Measurements from ENCODE around the gene TMEM141. TPM values are rescaled to one million over a fixed set of nuclear protein-coding genes. Genes with fewer than 3 reads are reported as not detected.
"Not testable (repeated sequence)": the region's sequence is repeated elsewhere in the genome, so short reads cannot be mapped to it uniquely, and the experiment has no call there.

Gene TMEM141
- total RNA-seq, 1 donor from 2014 or later = 62.5 TPM

DNA sequence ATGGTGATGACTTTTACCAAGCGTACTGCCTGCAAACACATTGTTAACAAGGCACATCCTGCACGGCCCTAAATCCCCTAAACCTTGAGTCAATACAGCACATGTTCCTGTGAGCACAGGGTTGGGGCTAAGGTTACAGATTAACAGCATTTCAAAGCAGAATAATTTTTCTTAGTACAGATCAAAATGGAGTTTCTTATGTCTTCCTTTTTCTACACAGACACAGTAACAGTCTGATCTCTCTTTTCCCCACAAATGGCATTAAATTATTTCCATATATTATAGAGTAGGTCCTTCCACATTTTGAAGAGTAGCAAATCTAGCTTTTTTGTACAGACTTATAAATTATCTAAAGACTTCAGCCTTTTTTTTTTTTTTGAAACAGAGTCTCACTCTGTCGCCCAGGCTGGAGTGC is 1.6 kb upstream of the TMEM141 start:
- no peak for DNase-seq (ENCODE audit: low spot score)

DNA sequence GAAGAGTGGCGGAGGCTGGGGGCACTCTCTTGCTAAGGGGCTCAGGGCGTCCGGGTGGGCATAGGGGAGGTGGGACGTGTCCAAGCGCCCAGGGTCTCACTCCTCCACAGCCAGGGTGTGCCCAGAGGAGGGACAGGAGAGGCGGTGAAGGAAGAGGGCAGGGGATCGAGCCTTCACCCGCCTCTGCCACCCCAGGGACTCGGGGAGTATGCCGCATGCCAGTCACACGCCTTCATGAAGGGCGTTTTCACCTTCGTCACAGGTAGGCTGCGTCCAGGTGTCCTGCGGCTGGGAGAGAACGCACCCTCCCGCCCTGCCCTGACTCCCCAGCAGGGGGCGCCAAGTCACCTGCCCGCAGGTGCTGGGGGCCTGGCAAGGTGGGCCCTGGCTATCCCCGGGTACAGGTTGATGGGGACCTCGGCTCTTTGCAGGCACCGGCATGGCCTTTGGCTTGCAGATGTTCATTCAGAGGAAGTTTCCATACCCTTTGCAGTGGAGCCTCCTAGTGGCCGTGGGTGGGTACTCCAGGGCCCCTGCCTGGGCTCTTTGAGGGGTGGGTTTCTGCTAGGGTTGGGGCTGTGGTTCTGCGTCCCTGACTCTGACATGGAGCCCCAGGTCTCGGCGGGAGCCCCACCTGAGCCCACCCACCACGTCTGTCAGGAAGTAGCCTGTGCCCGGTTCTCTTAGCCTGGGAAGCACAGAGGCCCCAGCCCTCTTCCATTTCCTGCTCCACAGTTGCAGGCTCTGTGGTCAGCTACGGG is 552 bp downstream of the TMEM141 start:
- no peak for DNase-seq (ENCODE audit: low spot score)
- intact Hi-C loops (cut with DNase I) = loop anchor here (1.0 to 5.0 kb wide), 3 partner anchors 16 to 153 kb away; partner anchors contain the start of genes C8G, FBXW5, PHPT1 and RABL6

More for the DNA sequence above, 1.6 kb upstream of the TMEM141 start:
- intact Hi-C loops (cut with DNase I) = loop anchor here (10.0 kb wide), 1 partner anchor 275 kb away; no protein-coding TSS in a partner anchor

DNA sequence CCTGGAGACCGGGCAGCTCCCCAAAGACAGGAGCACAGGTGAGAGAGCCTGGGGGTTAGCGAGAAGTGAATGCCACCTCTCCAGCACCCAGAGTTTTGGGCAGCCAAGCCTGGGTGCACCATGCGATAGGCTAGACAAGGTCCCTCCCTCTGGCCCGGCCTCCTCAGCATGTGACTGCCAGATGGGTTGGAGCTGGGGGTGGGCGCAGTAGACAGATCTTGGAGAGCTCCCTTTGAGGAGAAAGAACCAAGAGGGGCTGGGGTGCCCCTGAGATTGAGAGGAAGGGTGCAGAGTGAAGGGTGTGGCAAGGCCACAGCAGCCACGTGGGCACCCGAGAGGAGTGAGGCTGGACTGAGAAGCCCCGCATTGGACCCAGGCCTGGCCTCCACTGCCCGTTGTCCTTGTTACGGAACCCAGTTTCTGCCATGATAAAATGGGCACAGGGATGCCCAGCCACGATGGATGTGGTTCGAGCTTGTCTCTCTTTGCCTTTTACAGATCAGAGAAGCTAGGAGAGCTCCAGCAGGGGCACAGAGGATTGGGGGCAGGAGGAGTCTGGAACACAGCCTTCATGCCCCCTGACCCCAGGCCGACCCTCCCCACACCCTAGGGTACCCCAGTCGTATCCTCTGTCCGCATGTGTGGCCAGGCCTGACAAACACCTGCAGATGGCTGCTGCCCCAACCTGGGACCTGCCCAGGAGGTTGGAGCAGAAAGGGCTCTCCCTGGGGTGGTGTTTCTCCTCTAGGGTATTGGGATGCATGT is 1.4 kb downstream of the TMEM141 start:
- DNase-seq (ENCODE audit: low spot score) = no peak
- intact Hi-C loops (cut with DNase I) = loop anchor here (5.0 kb wide), 1 partner anchor 55 kb away; the partner anchor contains the start of gene PHPT1

DNA sequence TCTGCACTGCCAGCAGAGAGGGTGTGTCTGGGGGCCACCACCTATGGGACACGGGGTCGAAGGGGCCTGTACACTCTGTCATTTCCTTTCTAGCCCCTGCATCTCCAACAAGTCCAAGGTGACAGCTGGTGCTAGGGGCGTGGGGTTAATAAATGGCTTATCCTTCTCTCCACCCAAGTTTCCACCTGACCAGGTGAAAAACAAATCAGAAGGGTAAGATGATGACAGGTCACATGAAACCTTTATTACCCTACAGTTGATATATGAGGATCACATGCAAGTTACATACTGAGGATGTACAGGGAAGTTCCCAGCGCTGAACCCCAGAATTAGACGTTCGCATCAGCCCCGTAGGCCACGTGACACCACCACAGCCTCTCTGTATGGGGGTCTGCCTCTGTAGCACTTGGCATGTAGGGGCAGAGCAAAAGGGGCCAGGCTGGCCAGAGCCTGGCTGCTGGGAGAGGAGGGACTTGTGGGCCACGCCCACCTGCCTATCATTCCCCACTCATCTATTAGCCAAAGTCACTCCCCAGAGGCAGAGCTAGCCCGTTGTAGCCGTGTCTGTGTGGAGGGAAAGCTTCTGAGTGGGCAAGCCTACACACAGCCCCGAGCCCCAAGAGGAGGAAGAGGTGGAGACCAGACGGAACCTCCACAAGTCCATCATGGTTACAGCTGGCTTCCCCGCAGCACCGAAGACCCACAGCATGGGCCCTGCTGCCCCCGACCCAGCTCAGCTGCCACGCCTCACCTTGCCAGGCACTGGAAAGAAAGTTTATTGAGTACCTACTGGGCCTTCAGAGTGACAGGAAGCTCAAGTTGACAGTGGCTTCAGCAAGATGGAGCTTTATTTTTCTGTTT is 2.2 kb downstream of the TMEM141 start:
- intact Hi-C loops (cut with DNase I) = loop anchor here (5.0 kb wide), 1 partner anchor 54 kb away; the partner anchor contains the start of gene PHPT1
- DNase-seq (ENCODE audit: low spot score) = no peak

DNA sequence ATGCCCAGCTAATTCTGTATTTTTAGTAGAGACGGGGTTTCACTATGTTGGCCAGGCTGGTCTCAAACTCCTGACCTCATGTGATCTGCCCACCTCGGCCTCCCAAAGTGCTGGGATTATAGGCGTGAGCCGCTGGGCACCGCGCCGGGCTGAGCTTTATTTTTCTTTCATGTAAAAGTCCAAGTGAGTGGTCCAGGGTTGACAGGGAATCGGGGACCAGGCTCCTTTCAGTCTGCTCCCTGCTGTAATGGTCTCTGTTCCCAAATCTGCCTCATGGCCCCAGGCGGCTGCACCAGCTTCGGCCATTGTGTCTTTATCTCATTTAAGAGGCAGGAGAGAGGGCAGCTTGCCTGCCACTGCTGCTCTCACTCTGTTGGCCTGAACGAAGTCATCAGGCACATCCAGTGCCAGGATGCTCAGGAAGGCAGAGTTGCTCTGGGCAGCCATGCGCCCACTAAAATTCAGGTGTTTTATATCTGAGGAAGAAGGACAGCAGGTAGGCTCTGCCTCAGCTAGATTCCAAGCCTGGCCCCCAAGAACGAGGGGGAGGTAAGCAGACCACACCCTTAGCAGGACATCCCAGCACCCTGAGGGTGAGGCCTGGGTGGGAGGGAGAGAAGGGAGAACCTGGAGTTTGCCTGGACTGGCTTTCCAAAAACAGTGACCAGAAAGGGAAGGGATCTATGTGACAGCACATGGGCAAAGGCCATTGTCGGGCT is 3.3 kb downstream of the TMEM141 start:
- no peak for DNase-seq (ENCODE audit: low spot score)
- intact Hi-C loops (cut with DNase I) = loop anchor here (5.0 kb wide), 1 partner anchor 53 kb away; the partner anchor contains the start of gene PHPT1

DNA sequence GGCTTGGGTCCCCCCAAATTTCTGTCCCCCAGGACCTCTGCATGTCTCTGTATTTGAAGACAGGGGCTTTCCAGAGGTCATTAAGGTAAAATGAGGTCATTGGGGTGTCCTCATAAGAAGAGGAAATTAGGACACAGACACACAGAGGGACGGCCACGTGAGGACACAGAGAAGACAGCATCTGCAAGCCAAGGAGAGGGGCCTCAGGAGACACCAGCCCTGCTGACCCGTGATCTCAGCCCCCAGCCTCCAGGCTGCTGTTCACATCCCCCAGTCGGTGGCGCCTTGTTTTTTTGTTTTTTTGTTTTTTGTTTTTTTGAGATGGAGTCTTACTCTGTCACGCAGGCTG is 3.8 kb downstream of the TMEM141 start:
- DNase-seq (ENCODE audit: low spot score) = no peak
- intact Hi-C loops (cut with DNase I) = loop anchor here (5.0 kb wide), 1 partner anchor 52 kb away; the partner anchor contains the start of gene PHPT1

DNA sequence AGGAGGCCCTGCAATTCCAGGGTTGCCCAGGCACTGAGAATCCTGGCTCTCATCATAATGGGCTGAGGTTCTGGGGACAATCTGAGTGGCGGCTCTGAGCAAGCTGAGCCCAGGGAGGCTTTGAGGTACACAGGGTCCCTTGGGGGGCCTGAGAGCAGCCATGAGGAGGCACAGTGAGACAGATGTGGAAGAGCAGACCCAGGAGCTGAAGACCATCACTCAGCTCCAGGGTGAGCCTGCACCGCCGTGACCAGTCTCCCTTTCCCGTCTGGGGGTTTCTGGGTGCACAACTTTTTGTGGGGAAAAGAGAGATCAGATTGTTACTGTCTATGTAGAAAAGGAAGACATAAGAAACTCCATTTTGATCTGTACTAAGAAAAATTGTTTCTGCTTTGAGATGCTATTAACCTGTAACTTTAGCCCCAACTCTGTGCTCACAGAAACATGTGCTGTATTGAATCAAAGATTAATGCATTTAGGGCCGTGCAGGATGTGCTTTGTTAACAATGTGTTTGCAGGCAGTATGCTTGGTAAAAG is 5.2 kb downstream of the TMEM141 start, which contains the start of gene CCDC183:
CCDC183 (plus strand) TSS at position 101 of the 537 bp plus-strand sequence; CDS start at position 161, 60 bp downstream.
- intact Hi-C loops (cut with DNase I) = no loop called here
- no peak for DNase-seq (ENCODE audit: low spot score)

DNA sequence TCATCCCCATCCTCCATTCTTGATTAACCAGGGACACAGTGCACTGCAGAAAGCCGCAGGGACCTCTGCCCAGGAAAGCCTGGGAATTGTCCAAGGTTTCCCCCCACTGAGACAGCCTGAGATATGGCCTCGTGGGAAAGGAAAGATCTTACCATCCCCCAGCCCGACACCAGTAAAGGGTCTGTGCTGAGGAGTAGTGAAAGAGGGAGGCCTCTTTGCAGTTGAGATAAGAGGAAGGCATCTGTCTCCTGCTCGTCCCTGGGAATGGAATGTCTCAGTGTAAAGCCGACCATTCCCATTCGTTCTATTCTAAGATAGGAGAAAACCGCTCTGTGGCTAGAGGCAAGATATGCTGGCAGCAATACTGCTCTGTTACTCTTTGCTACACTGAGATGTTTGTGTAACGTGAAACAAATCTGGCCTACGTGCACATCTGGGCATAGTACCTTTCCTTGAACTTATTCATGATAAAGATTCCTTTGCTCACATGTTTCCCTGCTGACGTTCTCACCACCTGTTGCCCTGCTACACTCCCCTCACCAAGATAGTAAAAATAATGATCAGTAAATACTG is 5.7 kb downstream of the TMEM141 start:
- DNase-seq (ENCODE audit: low spot score); intact Hi-C loops (cut with DNase I): not testable (repeated sequence)

DNA sequence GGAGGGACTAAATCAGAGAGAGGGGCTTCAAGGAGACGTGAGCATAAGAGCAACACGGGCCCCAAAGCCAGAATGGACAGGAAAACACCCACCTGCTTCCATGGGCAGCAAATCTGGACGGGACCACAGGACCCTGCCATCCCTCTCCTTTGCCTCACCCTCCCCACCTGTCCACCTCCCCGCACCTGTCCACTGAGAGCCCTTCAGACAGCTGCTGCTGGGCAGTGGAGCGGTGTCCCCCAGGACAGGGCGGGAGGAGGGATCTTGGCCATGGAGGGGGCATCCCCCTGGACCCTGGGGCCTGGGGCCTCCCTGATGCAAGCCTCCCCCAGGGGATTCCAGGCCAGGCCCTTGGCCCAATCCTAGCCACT is 7.5 kb downstream of the TMEM141 start:
- intact Hi-C loops (cut with DNase I) = no loop called here
- DNase-seq (ENCODE audit: low spot score) = no peak

DNA sequence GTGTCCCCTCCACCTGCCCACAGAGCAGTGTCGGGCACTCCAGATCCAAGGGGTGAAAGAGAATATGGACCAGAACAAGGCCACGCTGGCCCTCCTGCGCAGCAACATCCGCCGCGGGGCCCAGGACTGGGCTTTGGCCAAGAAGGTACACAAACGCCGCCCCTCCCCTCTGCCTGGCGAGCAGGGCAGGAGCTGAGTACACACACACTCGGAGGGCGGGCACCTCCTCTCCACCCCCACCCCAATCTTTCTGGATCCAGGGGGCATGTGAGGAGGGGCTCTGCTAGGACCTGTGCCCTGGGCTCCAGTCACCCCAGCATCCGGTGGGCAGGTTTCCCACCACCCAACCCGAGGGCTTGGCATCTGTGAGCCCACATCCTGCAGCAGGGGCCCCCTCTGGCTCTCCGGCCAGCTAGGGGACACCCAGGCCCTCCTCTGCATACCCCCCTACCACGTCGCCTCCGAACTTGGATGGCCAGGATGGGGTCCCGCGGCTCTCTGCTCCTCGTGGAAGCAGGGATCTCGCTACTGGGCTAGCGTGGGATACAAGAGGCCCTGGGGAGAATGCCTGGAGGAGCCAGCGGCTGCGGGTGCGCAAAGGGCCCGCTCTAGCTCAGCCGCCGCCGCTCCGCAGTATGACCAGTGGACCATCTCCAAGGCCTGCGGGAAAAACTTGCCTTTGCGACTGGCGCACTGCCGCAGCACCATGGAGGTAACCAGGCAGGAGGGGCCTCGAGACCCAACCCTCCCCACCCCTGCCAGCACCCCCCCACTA is 8.1 kb downstream of the TMEM141 start:
- DNase-seq (ENCODE audit: low spot score) = no peak
- intact Hi-C loops (cut with DNase I) = no loop called here

DNA sequence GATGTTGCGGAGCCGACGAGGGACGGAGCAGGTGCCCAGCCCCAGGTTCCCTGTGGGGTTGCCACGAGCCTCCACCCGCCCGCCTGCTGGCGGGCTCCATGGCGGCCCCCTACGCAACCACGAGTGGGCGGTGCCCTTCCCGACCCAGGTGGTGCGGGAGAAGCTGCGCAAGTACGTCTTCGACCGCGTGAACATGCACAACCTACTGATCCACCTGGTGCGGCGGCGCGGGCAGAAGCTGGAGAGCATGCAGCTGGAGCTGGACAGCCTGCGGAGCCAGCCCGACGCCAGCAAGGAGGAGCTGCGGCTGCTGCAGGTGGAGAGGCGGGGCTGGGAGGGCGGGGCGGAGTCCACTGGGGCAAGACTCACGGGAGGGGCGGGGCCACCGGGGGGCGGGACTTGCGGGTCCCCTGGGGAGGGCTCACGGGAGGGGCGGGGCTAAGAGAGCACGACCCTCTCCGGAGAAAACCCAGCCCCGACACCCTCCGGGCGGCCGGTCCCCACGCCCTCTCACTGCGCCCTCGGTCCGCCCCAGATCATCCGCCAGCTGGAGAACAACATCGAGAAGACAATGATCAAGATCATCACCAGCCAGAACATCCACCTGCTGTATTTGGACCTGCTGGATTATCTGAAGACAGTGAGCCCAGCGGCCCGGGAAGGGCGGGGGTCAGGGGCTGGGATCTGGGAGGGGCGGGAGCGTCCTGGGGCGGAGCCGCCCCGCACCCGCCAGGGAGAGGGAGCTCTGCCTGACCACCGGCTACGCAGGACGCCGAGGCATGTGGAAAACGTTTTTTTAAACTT is 8.9 kb downstream of the TMEM141 start:
- peak; percentile 89 for DNase-seq (ENCODE audit: low spot score)
- intact Hi-C loops (cut with DNase I) = no loop called here

DNA sequence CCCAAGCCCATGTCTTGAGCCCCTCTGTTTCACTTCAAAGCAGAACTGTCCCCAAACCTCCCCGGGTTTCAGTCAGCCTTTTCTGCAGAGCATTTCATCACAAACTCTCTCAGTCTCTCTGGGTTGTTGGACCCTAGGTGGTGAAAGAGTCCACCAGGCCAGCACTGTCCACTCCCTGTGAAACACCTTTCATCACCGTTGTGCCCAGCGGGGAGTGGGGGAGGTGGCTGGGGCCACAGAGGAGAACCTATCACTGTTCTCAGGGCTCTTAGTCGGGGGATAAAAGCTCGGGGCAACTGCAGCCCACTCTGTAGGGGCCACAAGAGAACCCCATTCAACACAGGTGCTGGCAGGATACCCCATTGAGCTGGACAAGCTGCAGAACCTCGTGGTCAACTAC is 11.2 kb downstream of the TMEM141 start:
- intact Hi-C loops (cut with DNase I) = no loop called here
- no peak for DNase-seq (ENCODE audit: low spot score)

DNA sequence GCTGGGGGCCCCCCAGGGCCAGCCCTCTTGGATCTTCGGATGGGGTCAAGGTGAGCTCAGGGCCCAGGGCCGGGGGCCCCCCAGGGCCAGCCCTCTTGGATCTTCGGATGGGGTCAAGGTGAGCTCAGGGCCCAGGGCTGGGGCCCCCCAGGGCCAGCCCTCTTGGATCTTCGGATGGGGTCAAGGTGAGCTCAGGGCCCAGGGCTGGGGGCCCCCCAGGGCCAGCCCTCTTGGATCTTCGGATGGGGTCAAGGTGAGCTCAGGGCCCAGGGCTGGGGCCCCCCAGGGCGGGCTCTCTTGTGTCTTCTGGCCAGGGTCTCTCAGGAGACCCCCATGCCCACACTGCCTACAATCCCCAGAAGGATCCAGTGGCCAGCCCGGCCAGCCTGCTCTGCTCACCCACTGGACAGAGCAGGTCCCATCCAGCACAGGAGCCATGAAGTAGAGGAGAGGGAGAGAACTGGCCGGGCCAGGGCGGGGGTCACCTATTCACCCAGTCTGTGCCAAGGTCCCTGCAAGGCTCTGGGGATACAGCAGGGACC is 11.9 kb downstream of the TMEM141 start:
- intact Hi-C loops (cut with DNase I); DNase-seq (ENCODE audit: low spot score): not testable (repeated sequence)

DNA sequence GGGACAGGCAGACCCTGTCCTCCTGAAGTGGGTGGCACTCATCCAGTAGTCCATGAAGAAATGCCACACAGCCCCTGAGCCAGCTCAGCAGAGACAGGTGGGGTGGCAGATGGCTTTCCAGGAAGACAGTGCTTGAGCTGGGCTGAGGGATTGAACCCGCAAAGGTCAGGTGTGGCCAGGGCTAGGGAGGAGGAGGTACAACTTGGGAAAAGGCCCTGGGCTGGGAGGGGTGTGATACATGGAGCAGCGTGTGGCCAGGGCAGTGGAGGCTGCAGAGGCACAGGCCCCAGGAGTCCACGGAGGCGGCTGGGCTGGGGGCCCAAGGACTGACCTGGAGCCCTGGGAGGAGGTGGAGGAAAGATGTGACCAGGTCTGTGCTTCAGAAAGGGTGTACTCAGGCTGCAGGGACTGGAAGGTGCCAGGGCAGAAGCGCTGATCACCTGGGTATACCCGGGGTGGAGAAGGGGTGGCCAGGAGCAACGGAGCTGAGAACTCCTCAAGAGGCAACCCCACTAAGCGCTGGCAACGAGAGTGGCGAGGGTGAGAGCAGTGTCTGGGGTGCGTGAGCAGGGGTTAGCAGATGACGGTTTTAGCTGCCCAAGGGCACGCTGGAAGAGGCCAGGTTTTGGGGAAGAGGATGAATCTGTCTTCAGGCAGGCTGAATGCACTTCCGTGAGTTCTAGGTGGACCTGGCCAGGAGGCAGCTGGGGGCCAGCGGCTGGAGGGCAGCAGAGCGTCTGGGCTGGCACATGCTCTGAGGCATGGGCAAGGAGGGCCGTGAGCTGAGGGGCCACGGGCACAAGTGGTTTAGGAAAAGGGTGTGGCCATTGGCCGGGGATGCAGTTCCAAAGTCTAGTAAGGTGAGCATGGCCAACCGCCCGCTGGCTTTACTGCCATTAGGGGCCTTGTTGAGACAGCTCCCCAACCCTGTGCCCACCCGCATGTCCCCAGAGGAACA is 12.7 kb downstream of the TMEM141 start:
- intact Hi-C loops (cut with DNase I) = no loop called here
- no peak for DNase-seq (ENCODE audit: low spot score)

DNA sequence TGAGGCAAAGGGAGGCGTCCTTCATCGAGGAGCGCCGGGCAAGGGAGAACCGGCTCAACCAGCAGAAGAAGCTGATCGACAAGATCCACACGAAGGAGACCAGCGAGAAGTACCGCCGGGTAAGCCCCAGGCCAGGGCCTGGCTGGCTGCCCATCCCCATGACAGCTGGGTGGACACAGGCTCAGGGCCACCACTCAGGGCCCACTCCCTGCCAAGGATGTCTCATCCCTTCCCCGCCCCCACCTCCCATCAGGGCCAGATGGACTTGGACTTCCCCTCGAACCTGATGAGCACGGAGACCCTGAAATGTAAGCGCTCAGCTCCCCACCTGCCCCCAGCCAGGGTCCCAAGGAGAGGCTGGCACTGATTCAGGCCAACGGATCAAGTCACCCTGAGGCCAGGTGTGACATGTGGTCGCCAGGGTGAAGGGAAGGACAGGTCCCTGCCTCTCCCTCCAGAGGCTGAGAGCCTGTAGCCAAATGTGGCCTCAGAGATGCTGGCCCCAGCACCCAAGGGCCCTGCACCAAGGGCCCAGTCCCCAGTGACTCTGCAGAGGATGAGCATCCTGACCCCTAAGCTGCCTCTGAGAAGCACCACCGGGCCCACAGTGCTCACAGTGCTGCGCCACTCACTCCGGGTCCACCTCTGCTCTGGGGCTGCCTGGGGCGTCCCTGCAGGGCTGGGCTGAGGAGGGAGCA is 13.5 kb downstream of the TMEM141 start:
- no peak for DNase-seq (ENCODE audit: low spot score)
- intact Hi-C loops (cut with DNase I) = no loop called here
